Stimulated activated naive CD8-positive, alpha-beta T cell treated with anti-CD3 and anti-CD28 coated beads, Interleukin-15, amount 100 ng/mL, for 72 hours (primary cell): ENCODE data around the gene KCNH2.
"Not testable (repeated sequence)": the region's sequence is repeated elsewhere in the genome, so short reads cannot be mapped to it uniquely, and the experiment has no call there.

ENCODE experiments used
- ATAC-seq: fragments of 150-1000 bp; cut with Tn5 transposase; 2 replicates; pipeline ENCODE4 v1.10.0; 2021; ENCODE audit warnings: mild to moderate bottlenecking, moderate library complexity
- DNase-seq, 2 donors: peaks; one replicate each; pipeline ENCODE4 v3.0.0; 2021 to 2022
- H3K27ac Mint-ChIP-seq, 2 donors: one replicate each; pipeline ENCODE4 v1.8.0; 2022; ENCODE audit warnings: mild to moderate bottlenecking in 2 of 2, mixed read lengths in 2 of 2, moderate library complexity in 2 of 2
- H3K27me3 Mint-ChIP-seq: one replicate; pipeline ENCODE4 v1.8.0; 2022; ENCODE audit warnings: mixed read lengths
- H3K4me1 Mint-ChIP-seq: one replicate; pipeline ENCODE4 v1.8.0; 2022; ENCODE audit warnings: mild to moderate bottlenecking, mixed read lengths
- H3K4me3 Mint-ChIP-seq, 2 donors: one replicate each; pipeline ENCODE4 v1.8.0; 2022; ENCODE audit warnings: mild to moderate bottlenecking in 2 of 2, mixed read lengths in 2 of 2, moderate library complexity in 1 of 2
- H3K9me3 Mint-ChIP-seq, 2 donors: one replicate each; pipeline ENCODE4 v1.8.0; 2022; ENCODE audit warnings: mixed read lengths in 2 of 2

The KCNH2 gene

GRCh38 chr7:151014950-151015349, 36.8 kb upstream of the KCNH2 start:
- Mint-ChIP-seq H3K9me3 (no peaks in the 10 kb centered on the region), H3K27ac (no peak overlapping the region), H3K4me1 (peaks cover 97% of the 10 kb centered on the region), H3K4me3 (peak overlapping the region; percentile 97 to 98), H3K27me3 (peaks cover 19% of the 10 kb centered on the region)
- ATAC-seq (no peak), DNase-seq (no peak)

- peaks cover 99% of the 10 kb centered on the region for H3K4me1 Mint-ChIP-seq
These were observed 35.8 kb upstream of the KCNH2 start for GRCh38 chr7:151013733-151014497.

GRCh38 chr7:151013356-151013732, 35.2 kb upstream of the KCNH2 start:
- ATAC-seq: no peak
- peak overlapping the region; percentile 98 for H3K27ac Mint-ChIP-seq
- H3K4me1 Mint-ChIP-seq: peaks cover 99% of the 10 kb centered on the region
- H3K9me3 Mint-ChIP-seq: no peaks in the 10 kb centered on the region
- DNase-seq: no peak
- peak overlapping the region in 1 of 2 donors; percentile 98 for H3K4me3 Mint-ChIP-seq
- peaks cover 3% of the 10 kb centered on the region for H3K27me3 Mint-ChIP-seq

More at GRCh38 chr7:151013733-151014497, 35.8 kb upstream of the KCNH2 start:
- H3K4me3 Mint-ChIP-seq: peak overlapping the region; percentile 97 to 98
- DNase-seq (peak; percentile 88 to 94), ATAC-seq (peak; percentile 67)
- H3K27me3 Mint-ChIP-seq: peaks cover 9% of the 10 kb centered on the region
- H3K27ac Mint-ChIP-seq: peak overlapping the region; percentile 98
- H3K9me3 Mint-ChIP-seq: no peaks in the 10 kb centered on the region

GRCh38 chr7:151012911-151013347, 34.8 kb upstream of the KCNH2 start:
- ATAC-seq: no peak

GRCh38 chr7:151012031-151012692, 34.0 kb upstream of the KCNH2 start:
- peak overlapping the region in 1 of 2 donors; percentile 12 for H3K27ac Mint-ChIP-seq
- no peaks in the 10 kb centered on the region for H3K27me3 Mint-ChIP-seq
- H3K4me1 Mint-ChIP-seq: peaks cover 99% of the 10 kb centered on the region
- no peaks in the 10 kb centered on the region for H3K9me3 Mint-ChIP-seq
- H3K4me3 Mint-ChIP-seq: peak overlapping the region; percentile 34 to 48
- DNase-seq: no peak
- no peak for ATAC-seq

More at GRCh38 chr7:151012911-151013347, 34.8 kb upstream of the KCNH2 start:
- Mint-ChIP-seq H3K27ac (no peak overlapping the region), H3K4me1 (peaks cover 99% of the 10 kb centered on the region), H3K27me3 (no peaks in the 10 kb centered on the region), H3K4me3 (peak overlapping the region; percentile 34 to 48), H3K9me3 (no peaks in the 10 kb centered on the region)
- DNase-seq: no peak

GRCh38 chr7:151011616-151012015, 33.5 kb upstream of the KCNH2 start:
- not testable (repeated sequence) for H3K9me3 Mint-ChIP-seq, H3K4me3 Mint-ChIP-seq, H3K27ac Mint-ChIP-seq, ATAC-seq, DNase-seq, H3K27me3 Mint-ChIP-seq
- H3K4me1 Mint-ChIP-seq: peaks cover 96% of the 10 kb centered on the region

GRCh38 chr7:151011097-151011409, 32.9 kb upstream of the KCNH2 start:
- Mint-ChIP-seq H3K27ac (peak overlapping the region in 1 of 2 donors; percentile 89), H3K9me3 (no peaks in the 10 kb centered on the region), H3K4me3 (peak overlapping the region; percentile 50 to 70), H3K27me3 (no peaks in the 10 kb centered on the region), H3K4me1 (peaks cover 90% of the 10 kb centered on the region)
- no peak for ATAC-seq
- DNase-seq: no peak

- Mint-ChIP-seq H3K4me3 (peak overlapping the region; percentile 50 to 70), H3K27me3 (no peaks in the 10 kb centered on the region), H3K9me3 (no peaks in the 10 kb centered on the region), H3K4me1 (peaks cover 85% of the 10 kb centered on the region), H3K27ac (peak overlapping the region; percentile 41 to 77)
- ATAC-seq: peak; percentile 0
- DNase-seq: no peak
These were observed 32.4 kb upstream of the KCNH2 start for GRCh38 chr7:151010307-151011096.

GRCh38 chr7:151010037-151010306, 31.9 kb upstream of the KCNH2 start:
- Mint-ChIP-seq H3K27me3 (no peaks in the 10 kb centered on the region), H3K4me3 (peak overlapping the region; percentile 50 to 70), H3K4me1 (peaks cover 79% of the 10 kb centered on the region), H3K9me3 (no peaks in the 10 kb centered on the region), H3K27ac (no peak overlapping the region)
- DNase-seq: no peak
- ATAC-seq: no peak

- no peaks in the 10 kb centered on the region for H3K27me3 Mint-ChIP-seq
- H3K9me3 Mint-ChIP-seq: no peaks in the 10 kb centered on the region
- H3K27ac Mint-ChIP-seq: no peak overlapping the region
- peaks cover 74% of the 10 kb centered on the region for H3K4me1 Mint-ChIP-seq
- DNase-seq: no peak
- H3K4me3 Mint-ChIP-seq: peak overlapping the region; percentile 76 to 90
- ATAC-seq: peak; percentile 13
These were observed 31.4 kb upstream of the KCNH2 start for GRCh38 chr7:151009327-151010036.

- H3K27me3 Mint-ChIP-seq: no peaks in the 10 kb centered on the region
- peaks cover 67% of the 10 kb centered on the region for H3K4me1 Mint-ChIP-seq
- H3K4me3 Mint-ChIP-seq: peak overlapping the region; percentile 76 to 90
- H3K9me3 Mint-ChIP-seq: no peaks in the 10 kb centered on the region
- peak overlapping the region; percentile 78 to 80 for H3K27ac Mint-ChIP-seq
- peak; percentile 89 to 91 for DNase-seq
- peak; percentile 84 for ATAC-seq
These were observed 30.6 kb upstream of the KCNH2 start for GRCh38 chr7:151008511-151009323.

GRCh38 chr7:151008143-151008510, 30.0 kb upstream of the KCNH2 start:
- Mint-ChIP-seq H3K27me3 (no peaks in the 10 kb centered on the region), H3K9me3 (no peaks in the 10 kb centered on the region), H3K4me1 (peaks cover 61% of the 10 kb centered on the region), H3K27ac (peak overlapping the region; percentile 77 to 78), H3K4me3 (peak overlapping the region; percentile 76 to 90)
- DNase-seq: no peak
- ATAC-seq: peak; percentile 19

- no peak for DNase-seq
- peak overlapping the region; percentile 76 to 90 for H3K4me3 Mint-ChIP-seq
- ATAC-seq: no peak
- H3K4me1 Mint-ChIP-seq: peaks cover 54% of the 10 kb centered on the region
- H3K27ac Mint-ChIP-seq: peak overlapping the region in 1 of 2 donors; percentile 36
- H3K27me3 Mint-ChIP-seq: no peaks in the 10 kb centered on the region
- no peaks in the 10 kb centered on the region for H3K9me3 Mint-ChIP-seq
These were observed 29.4 kb upstream of the KCNH2 start for GRCh38 chr7:151007469-151007898.

- no peak for ATAC-seq
- H3K27ac Mint-ChIP-seq: no peak overlapping the region
- no peak overlapping the region for H3K4me3 Mint-ChIP-seq
- no peak for DNase-seq
- no peaks in the 10 kb centered on the region for H3K9me3 Mint-ChIP-seq
- H3K4me1 Mint-ChIP-seq: peaks cover 47% of the 10 kb centered on the region
- no peaks in the 10 kb centered on the region for H3K27me3 Mint-ChIP-seq
These were observed 28.6 kb upstream of the KCNH2 start for GRCh38 chr7:151006590-151007300.
